Kidney (tissue), 14 donors: Measurements from ENCODE around the gene SCN1A. TPM values are rescaled to one million over a fixed set of nuclear protein-coding genes. Genes with fewer than 3 reads are reported as not detected.

ENCODE experiments used
- DNase-seq, 5 donors: peaks; one replicate each; pipeline ENCODE4 v3.0.0-alpha.2; 2013 to 2020
- FAIRE-seq: peaks from 2 replicates; lab custom pipeline; 2012; peaks lifted over from hg19 to GRCh38; lab: Jason Lieb, UNC
- H3K27ac ChIP-seq, 2 donors: one replicate each; pipeline ENCODE4 v1.7.0; 2013; ENCODE audit warnings: low read depth in 2 of 2, low read length in 2 of 2, inconsistent platforms in 1 of 2
- H3K27me3 ChIP-seq: one replicate; pipeline ENCODE4 v1.7.1; 2013; ENCODE audit warnings: low read length, inconsistent platforms; ENCODE audit not compliant: control insufficient read depth, insufficient read depth
- H3K36me3 ChIP-seq, 3 donors: one replicate each; pipeline versions ENCODE4 v1.7.0 to v1.7.1; 2013; ENCODE audit warnings: low read length in 3 of 3, control low read depth in 1 of 3, inconsistent platforms in 1 of 3; ENCODE audit not compliant: insufficient read depth in 3 of 3, control insufficient read depth in 2 of 3
- H3K4me1 ChIP-seq, 3 donors: one replicate each; pipeline versions ENCODE4 v1.7.0 to v1.7.1; 2013; ENCODE audit warnings: low read length in 3 of 3, inconsistent platforms in 1 of 3, low read depth in 1 of 3; ENCODE audit not compliant: control insufficient read depth in 2 of 3, insufficient read depth in 2 of 3
- H3K4me3 ChIP-seq, 3 donors: one replicate each; pipeline versions ENCODE4 v1.7.0 to v1.8.1; 2013; ENCODE audit warnings: low read length in 3 of 3, control low read depth in 1 of 3, inconsistent platforms in 1 of 3
- H3K9ac ChIP-seq, 3 donors: one replicate each; pipeline versions ENCODE4 v1.7.0 to v1.7.1; 2013; ENCODE audit warnings: low read length in 3 of 3, control low read depth in 1 of 3, inconsistent platforms in 1 of 3
- H3K9me3 ChIP-seq, 3 donors: one replicate each; pipeline versions ENCODE4 v1.7.0 to v1.7.1; 2013; ENCODE audit warnings: low read length in 3 of 3, control low read depth in 1 of 3, inconsistent platforms in 1 of 3; ENCODE audit not compliant: control insufficient read depth in 2 of 3, insufficient read depth in 1 of 3
- CTCF ChIP-seq: IDR thresholded peaks from 3 replicates; pipeline ENCODE4 v1.5.1; 2012; ENCODE audit warnings: mild to moderate bottlenecking, moderate library complexity, borderline replicate concordance; ENCODE audit not compliant: insufficient read depth; ENCODE audit errors: extremely low read depth
- intact Hi-C: fragments of 100-400 bp; cut with DNase I; formaldehyde crosslinking; loops from one replicate; pipeline ENCODE4 v1.11.1; 2022
- polyA plus RNA-seq: library from polyadenylated mRNA; stranded (reverse); fragments of 350-450 nt; fragmentation: Illumina TruSeq; extraction: RNeasy Lipid Tissue Mini Kit (QIAGEN cat#74804); gene quantifications from one replicate; pipeline ENCODE4 v1.2.3, GENCODE V29; 2014; ENCODE audit warnings: low read depth, low replicate concordance; ENCODE audit not compliant: insufficient read depth
- total RNA-seq: library from RNA; stranded (reverse); fragmentation: NEBNext Ultra II Directional; extraction: Animal tissue kit (Norgen Biotek cat#: 25700); gene quantifications from one replicate; pipeline ENCODE4 v1.2.1, GENCODE V29; 2021
- donor health status: control.
- donor health status: control.
- donor health status: control.
- donor health status: control.
- donor health status: control.
- donor health status: DM: yes; HTN: yes; CAD: no.
- donor health status: Normal renal cell carcinoma (clear cell type).

The SCN1A gene
- total and polyA plus RNA-seq, 2 donors from 2014 or later, result not detected

- DNase-seq, result peak in 2 of 5 donors; percentile 5 to 31
- Histone ChIP-seq H3K9me3 (no peaks in the 10 kb centered on the region), H3K9ac (no peak overlapping the region), H3K27ac (no peak overlapping the region), H3K4me1 (no peaks in the 10 kb centered on the region), H3K27me3 (no peaks in the 10 kb centered on the region), H3K36me3 (no peaks in the 10 kb centered on the region), H3K4me3 (no peak overlapping the region)
- intact Hi-C loops, result no loop called here
- peak; percentile 95 for FAIRE-seq
- TF ChIP-seq CTCF, result peak; percentile 1
Observed at GRCh38 chr2:166057370-166058164, 70.3 kb downstream of the SCN1A start.

DNA sequence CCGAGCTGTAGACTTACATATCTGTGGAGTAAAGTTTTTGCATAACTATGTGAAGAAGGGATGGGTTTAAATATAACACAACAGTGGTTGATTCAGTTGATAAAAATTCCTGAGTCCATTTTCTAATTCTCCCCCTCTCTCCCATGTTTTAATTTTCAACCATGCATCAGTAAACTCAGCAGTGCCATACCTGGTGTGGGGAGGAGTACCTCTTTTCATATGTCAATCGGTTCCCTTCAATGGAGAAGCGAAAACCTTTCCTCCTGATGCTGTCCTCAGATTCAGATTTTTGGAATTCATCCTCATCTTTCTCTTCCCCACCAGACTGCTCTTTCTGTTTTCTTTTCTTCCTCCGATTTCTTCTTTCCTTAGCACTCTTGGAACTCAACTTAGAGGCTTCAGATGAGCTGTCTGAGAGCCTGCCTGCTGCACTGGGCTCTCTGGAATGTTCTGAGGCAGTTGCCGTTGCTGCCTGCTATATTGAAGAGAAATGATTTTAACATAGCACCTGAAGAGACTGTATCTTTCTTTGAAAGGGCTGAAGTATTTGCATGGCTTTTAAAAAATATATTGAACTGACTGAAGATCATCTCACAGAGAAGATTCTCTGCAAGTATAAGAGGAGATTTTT is 82.9 kb downstream of the SCN1A start:
- Histone ChIP-seq H3K9ac (no peak overlapping the region), H3K9me3 (no peaks in the 10 kb centered on the region), H3K4me3 (no peak overlapping the region), H3K36me3 (no peaks in the 10 kb centered on the region), H3K27me3 (no peaks in the 10 kb centered on the region), H3K4me1 (no peaks in the 10 kb centered on the region), H3K27ac (no peak overlapping the region)
- no peak for TF ChIP-seq CTCF
- DNase-seq (no peak), FAIRE-seq (no peak)
- intact Hi-C loops, result no loop called here

GRCh38 chr2:166042768-166043390 is 84.9 kb downstream of the SCN1A start:
- no peaks in the 10 kb centered on the region for H3K4me1 ChIP-seq
- FAIRE-seq, result no peak
- intact Hi-C loops, result no loop called here
- H3K4me3 ChIP-seq, result no peak overlapping the region
- no peak for TF ChIP-seq CTCF
- H3K27me3 ChIP-seq, result no peaks in the 10 kb centered on the region
- no peak overlapping the region for H3K9ac ChIP-seq
- H3K36me3 ChIP-seq, result no peaks in the 10 kb centered on the region
- no peak for DNase-seq
- H3K27ac ChIP-seq, result no peak overlapping the region
- no peaks in the 10 kb centered on the region for H3K9me3 ChIP-seq
